ENCODE measurements around the gene TMEM239.

- no peak for TF ChIP-seq PATZ1 (CRISPR knock-in tag; IDR thresholded peaks at IDR 0.05; ENCODE audit: borderline replicate concordance)
- no peak for TF ChIP-seq ZFP3 (CRISPR knock-in tag; IDR thresholded peaks at IDR 0.05)
- no peak for TF ChIP-seq ARNTL (CRISPR knock-in tag; IDR thresholded peaks at IDR 0.05; ENCODE audit: borderline replicate concordance, low read depth)
- TF ChIP-seq CSRNP3 (CRISPR knock-in tag; IDR thresholded peaks at IDR 0.05) = no peak
- TF ChIP-seq BACH2 (CRISPR knock-in tag; IDR thresholded peaks at IDR 0.05; ENCODE audit: borderline replicate concordance) = no peak
Observed at GRCh38 chr20:2800521-2801285, 15.5 kb upstream of the TMEM239 start, which contains the start of gene CPXM1.
